ENCODE measurements around the gene MRPL22.
"Not testable (repeated sequence)": the region's sequence is repeated elsewhere in the genome, so short reads cannot be mapped to it uniquely, and the experiment has no call there.

The MRPL22 gene

DNA sequence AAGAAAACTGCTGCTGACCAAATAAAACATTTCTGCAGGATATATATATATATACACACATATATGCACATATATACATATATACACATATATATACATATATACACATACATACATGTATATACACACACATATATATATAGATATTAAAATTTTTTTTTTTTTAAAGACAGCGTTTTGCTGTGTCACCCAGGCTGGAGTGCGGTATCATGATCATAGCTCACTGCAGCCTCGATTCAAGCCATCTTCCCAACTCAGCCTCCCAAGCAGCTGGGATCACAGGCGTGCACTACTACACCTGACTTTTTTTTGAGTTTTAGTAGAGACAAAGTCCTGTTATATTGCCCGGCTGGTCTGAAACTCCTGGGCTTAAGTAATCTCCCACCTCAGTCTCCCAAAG lies 2.7 kb downstream of the MRPL22 start:
- no peak for DNase-seq

DNA sequence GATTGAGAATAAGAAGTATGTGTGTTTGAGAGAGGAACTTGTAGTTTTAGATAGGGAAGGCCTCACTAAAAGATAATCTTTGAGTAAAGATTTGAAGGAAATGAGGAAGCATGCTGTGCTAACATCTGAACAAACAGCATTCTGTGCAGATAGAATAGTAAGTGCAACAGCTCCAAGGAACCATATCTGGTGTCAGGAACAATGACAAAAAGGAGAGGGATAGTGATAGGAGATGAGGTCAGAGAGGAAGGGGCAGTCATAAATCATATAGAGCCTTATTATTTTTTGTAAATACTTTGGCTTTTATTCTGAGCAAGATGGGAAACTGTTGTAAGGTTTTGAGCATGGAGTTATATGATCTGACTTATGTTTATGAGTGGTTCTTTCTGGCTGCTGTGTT lies 3.8 kb downstream of the MRPL22 start:
- DNase-seq, result no peak

DNA sequence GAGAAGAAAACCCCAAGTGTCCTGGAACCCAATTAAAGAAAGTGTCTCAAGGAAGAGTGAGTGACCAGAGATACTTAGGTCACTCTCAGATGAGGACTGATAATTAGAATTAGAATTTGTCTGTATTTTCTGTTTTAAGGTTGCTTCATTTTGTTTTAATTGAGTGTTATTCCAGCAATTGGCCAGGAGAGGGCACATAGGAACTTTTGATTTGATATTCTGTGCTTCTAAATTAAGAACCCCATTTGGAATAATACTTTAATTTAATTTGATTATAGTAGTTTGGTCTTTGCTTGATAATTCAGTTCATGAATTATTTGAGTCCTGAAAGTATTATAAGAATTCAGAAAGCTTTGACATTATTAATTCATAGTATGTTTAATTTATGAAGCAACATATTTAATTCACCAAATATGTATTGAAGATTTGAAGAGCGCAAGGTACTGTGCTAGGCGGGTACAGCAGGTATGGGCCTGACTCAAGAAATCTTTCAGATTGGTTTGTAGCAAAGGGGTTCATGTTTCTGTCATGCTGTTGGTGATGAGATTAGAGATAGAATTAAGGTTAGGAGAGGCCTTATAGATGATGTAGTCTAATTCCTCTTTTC lies 4.9 kb downstream of the MRPL22 start:
- peak in 2 of 6 experiments; percentile 7 to 19 for DNase-seq

DNA sequence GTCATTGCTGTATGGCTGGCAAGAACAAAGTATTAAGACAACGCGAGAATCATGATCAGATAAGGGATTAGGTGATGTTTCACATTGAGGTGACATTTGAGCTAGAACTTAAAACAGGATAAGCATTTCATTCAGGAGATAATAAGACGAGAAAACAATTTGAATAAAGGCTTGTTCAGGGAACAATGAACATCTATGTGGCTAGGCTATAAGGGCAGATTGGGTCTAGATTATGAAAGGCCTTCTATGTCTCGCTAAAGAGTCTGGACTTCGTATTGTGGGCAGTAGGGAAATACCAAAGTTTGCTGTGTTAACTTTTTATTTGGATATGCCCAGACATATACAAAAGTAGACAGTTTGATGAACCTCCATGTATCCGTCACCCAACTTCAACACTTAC lies 6.9 kb downstream of the MRPL22 start:
- no peak for DNase-seq

DNA sequence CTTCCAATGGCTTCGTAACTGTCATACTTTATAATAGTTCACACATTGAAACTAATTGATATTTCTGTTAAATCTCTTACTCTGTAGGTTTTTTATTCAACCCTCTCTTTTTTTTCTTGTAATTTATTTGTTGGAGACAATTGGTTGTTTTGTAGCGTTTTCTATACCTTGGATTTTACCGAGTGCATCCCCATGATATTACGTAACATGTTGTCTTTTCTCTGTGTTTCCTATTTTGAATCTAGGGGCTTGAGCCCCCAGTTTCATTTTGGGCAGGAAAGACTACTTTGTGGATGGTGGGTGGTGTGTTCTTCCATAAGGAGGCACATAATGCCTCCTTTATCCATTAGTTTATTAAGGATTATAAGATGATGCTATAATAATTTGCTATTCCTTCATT lies 7.4 kb downstream of the MRPL22 start:
- DNase-seq, result no peak

GRCh38 chr5:154949781-154950180 lies 8.9 kb downstream of the MRPL22 start:
- no peak for DNase-seq

GRCh38 chr5:154956712-154957111 lies 15.8 kb downstream of the MRPL22 start:
- no peak for DNase-seq

GRCh38 chr5:154962494-154962893 lies 21.6 kb downstream of the MRPL22 start:
- no peak for DNase-seq

GRCh38 chr5:154966081-154966841 lies 25.4 kb downstream of the MRPL22 start:
- DNase-seq, result no peak

GRCh38 chr5:154966874-154967273 lies 26.0 kb downstream of the MRPL22 start:
- DNase-seq, result no peak

DNA sequence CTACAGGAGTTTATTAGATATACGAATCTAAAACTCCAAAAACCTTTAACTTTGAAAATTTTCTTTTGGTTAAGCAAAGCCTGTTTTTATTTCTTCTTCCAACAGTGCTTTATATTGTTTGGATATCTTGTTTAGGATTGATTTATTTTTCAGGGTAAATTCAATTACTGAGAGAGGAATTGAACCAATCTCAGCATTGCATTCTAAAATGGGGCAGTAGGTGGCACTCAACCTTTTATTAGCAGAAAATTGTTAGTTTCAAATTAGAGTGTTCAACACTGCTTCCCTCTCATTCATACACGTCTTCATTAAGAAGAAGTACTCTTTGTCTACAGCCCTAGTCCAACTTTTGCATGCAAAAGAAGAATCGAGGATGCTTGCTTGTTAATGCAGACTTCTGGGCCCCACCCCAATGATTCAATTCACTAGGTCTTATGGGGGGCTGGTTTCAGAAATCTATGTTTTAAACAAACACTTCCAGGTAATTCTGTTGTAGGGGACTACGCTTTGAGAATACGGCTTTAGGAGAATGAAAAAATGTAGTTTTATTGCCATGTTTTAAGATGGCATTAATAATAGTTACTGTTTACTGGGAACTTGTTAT lies 26.6 kb downstream of the MRPL22 start:
- DNase-seq, result no peak

DNA sequence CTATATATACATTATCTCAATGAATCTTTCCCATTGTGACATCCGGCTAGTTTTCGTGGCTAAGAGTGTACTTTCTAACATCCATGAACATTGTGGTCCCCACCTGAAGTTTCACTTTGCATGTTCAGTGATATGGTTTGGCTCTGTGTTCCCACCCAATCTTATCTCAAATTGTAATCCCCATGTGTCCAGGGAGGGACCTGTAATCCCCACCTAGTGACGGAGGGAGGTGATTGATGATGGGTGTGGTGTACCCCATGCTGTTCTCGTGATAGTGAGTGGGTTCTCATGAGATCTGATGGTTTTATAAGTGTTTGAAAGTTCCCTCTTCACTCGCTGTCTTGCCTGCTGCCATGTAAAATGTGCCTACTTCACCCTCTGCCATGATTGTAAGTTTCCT lies 28.1 kb downstream of the MRPL22 start:
- DNase-seq, result no peak

- no peak for DNase-seq
Observed at GRCh38 chr5:154970759-154971158, 29.9 kb downstream of the MRPL22 start.

- DNase-seq, result no peak
Observed at GRCh38 chr5:154971501-154971900, 30.6 kb downstream of the MRPL22 start.

GRCh38 chr5:154972476-154973080 lies 31.7 kb downstream of the MRPL22 start:
- no peak for DNase-seq

DNA sequence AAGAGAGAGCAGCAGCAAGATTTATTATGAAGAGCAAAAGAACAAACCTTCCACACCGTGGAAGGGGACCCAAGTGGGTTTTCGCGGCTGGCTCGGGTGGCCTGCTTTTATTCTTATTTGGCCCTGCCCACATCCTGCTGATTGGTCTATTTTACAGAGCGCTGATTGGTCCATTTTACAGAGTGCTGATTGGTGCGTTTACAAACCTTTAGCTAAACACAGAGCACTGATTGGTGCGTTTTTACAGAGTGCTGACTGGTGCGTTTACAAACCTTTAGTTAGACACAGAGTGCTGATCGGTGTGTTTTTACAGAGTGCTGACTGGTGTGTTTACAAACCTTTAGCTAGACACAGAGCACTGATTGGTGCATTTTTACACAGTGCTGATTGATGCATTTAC lies 35.2 kb downstream of the MRPL22 start:
- not testable (repeated sequence) for DNase-seq

DNA sequence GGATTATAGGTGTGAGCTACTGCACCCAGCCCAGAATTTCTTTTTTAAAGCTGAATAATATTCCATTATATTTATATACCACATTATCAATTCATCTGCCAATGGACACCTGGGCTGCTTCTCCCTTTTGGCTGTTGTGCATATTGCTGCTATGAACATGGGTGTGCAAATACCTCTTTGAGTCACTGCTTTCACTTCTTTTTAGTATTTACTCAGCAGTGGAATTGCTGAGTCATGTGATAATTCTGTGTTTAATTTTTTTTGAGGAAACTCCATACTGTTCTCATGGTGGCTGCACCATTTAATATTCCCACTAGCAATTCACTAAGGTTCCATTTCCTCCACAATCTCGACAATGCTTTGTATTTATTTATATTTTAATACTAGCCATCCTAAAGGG lies 36.5 kb downstream of the MRPL22 start:
- no peak for DNase-seq

DNA sequence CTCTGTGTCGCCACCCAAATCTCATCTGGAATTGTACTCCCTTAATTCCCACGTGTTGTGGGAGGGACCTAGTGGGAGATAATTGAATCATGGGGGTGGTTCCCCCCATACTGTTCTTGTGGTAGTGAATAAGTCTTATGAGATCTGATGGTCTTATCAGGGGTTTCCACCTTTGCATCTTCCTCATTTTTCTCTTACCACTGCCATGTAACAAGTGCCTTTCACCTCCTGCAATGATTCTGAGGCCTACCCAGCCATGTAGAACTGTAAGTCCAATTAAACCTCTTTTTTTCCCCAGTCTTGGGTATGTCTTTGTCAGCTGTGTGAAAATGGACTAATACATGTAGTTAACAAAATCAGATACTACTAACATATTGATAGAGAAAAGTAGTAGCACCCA lies 37.4 kb downstream of the MRPL22 start:
- not testable (repeated sequence) for DNase-seq

DNA sequence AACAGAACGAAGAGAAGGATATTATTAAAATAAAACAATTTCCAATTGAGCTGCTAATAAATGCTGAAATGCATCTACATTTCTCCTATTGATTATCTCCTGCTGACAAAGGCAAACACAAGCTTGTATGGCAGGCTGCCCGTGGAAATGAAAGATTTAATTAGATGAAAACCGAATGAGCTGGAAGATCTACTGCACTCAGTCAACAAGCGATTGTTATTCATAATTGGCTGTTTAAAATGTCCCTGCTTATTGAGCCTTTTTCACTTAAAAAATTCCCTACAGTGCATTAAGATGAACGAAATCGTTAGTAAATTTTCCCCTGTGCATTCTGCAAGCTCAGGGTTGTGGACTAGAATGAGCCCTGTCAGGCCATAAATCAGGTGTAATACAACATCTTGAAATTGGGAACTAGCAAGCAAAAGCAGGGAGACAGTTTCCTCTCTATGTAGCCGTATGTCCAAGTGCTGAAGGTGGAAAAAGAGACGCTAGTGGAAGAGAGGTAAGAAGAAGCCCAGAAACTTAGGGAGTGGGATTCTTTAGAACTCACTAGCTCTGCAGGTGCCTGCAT lies 44.2 kb downstream of the MRPL22 start:
- no peak for DNase-seq

DNA sequence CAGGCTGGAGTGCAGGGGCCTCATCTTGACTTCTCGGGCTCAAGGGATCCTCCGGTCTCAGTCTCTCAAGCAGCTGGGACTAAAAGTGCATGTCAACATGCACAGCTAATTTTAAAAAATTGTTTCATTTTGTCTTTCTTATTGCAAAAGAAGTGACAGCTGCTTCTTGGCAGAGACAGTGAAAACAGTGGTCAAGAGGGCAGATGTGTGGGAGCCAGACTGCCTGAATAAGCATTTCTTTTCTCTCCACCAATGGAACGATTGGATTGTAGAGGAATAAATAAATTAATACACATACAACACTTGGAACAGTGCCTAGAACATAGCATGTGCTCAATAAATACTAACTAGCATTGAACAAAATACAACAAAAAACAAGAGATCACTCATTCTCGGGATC lies 45.3 kb downstream of the MRPL22 start:
- DNase-seq, result no peak

DNA sequence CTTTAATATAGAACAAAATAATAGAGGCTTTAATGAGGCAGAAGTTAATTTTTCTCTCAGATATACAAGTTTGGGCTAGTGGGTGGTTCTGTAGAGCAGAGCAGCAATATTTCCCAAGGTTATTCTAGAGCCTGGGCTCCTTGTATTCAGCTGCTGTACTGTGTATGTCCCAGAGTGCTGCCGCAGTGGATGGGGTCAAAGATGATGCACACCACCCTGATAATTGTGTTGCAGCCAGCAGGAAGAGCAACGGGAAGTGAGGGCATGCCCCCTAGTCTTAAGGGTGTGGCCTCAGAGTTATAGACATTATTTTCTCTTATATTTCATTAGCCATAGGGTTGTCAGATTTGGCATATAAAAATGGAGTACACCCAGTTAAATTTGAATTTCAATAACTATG lies 48.8 kb downstream of the MRPL22 start:
- DNase-seq, result no peak

DNA sequence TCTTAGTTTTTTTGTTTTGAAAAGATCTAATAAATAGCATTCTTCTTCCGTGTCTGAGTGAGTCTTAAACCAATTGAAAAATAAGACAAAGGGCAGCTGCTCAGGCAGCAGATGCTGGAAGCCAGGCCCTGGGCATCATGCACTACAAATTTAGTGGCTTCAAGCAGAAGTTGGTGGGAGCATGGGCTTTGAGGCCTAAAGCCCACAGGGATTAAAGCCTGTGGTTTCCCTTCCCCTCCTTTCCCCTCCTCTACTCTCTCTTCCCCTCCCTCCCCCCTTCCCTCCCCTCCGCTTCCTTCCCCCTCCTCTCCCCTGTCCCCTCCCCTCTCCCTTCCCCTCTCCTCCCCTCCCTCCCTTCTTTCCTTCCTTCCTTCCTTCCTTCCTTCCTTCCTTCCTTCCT lies 52.6 kb downstream of the MRPL22 start:
- no peak for DNase-seq

GRCh38 chr5:154995679-154996078 lies 54.8 kb downstream of the MRPL22 start:
- DNase-seq, result no peak

GRCh38 chr5:154997746-154998145 lies 56.9 kb downstream of the MRPL22 start:
- DNase-seq, result no peak
